ENCODE measurements around the gene XRCC1.

GRCh38 chr19:43609872-43610271 is 34.5 kb upstream of the XRCC1 start:
- TF ChIP-seq CTCF (IDR thresholded peaks at IDR 0.05) (no peak), POLR2A (IDR thresholded peaks at IDR 0.05) (no peak)

All from esophagus squamous epithelium (tissue), 4 donors.